Activated effector memory CD4-positive, alpha-beta T cell treated with anti-CD3 and anti-CD28 coated beads, Interleukin-2, amount 50 U/mL, for 16 hours (primary cell): ENCODE measurements around the gene COL6A2.
"Not testable (repeated sequence)": the region's sequence is repeated elsewhere in the genome, so short reads cannot be mapped to it uniquely, and the experiment has no call there.

Source experiments
- DNase-seq: peaks from one replicate; pipeline ENCODE4 v3.0.0-alpha.2; 2020

The COL6A2 gene

GRCh38 chr21:46095083-46095719 is 2.7 kb upstream of the COL6A2 start:
- DNase-seq: no peak

- DNase-seq: peak; percentile 61
These were observed 1.9 kb upstream of the COL6A2 start for GRCh38 chr21:46095814-46096595.

GRCh38 chr21:46096596-46097335 is 1.1 kb upstream of the COL6A2 start:
- DNase-seq: no peak

- peak; percentile 65 for DNase-seq
These were observed 610 bp downstream of the COL6A2 start for GRCh38 chr21:46098303-46099141.

- DNase-seq: no peak
These were observed 1.6 kb downstream of the COL6A2 start for GRCh38 chr21:46099476-46099875.

GRCh38 chr21:46100020-46100419 is 2.1 kb downstream of the COL6A2 start:
- DNase-seq: no peak

- DNase-seq: no peak
These were observed 2.5 kb downstream of the COL6A2 start for GRCh38 chr21:46100426-46100825.

GRCh38 chr21:46100906-46101305 is 3.0 kb downstream of the COL6A2 start:
- DNase-seq: no peak

GRCh38 chr21:46104104-46104503 is 6.2 kb downstream of the COL6A2 start:
- no peak for DNase-seq

- not testable (repeated sequence) for DNase-seq
These were observed 9.5 kb downstream of the COL6A2 start for GRCh38 chr21:46107376-46107775.

- DNase-seq: no peak
These were observed 11.0 kb downstream of the COL6A2 start for GRCh38 chr21:46108827-46109312.

GRCh38 chr21:46109313-46110221 is 11.7 kb downstream of the COL6A2 start:
- no peak for DNase-seq

GRCh38 chr21:46110499-46111192 is 12.7 kb downstream of the COL6A2 start:
- DNase-seq: peak; percentile 59

- no peak for DNase-seq
These were observed 13.3 kb downstream of the COL6A2 start for GRCh38 chr21:46111193-46111571.

- DNase-seq: no peak
These were observed 14.2 kb downstream of the COL6A2 start for GRCh38 chr21:46111857-46112724.

GRCh38 chr21:46112725-46113215 is 14.9 kb downstream of the COL6A2 start:
- no peak for DNase-seq

GRCh38 chr21:46113497-46114176 is 15.7 kb downstream of the COL6A2 start:
- no peak for DNase-seq

GRCh38 chr21:46114963-46115362 is 17.1 kb downstream of the COL6A2 start:
- no peak for DNase-seq
